Measurements from ENCODE around the gene DERA. TPM values are rescaled to one million over a fixed set of nuclear protein-coding genes. Genes with fewer than 3 reads are reported as not detected.

Gene DERA
- total and polyA plus RNA-seq, 2 of the 13 experiments (the other 11 are each of a cell fraction or from before 2014, with no cell fraction given): 24.0 to 51.3 TPM

DNA sequence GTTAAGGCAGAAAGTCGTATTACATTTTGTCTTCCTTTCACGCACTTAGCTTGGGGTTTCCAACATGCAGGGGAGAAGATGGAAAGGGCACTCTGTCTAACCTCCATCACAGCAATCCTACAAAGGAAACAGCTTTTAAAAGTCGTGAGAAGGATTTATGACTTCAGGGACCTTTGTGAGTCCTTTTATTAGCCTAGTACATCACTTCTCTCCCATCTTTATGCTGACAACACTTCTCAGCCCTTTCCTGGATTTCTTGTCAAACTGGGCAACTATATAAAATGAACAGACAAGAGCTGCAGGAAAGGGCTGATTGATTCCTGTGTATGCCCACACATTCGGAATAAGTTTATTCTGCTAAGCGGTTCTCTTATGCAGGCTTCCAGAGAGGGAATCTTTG lies 159.0 kb downstream of the DERA start:
- 17% methylated on average over 5 of the region's 5 CpGs for WGBS (ENCODE audit: low lambda C conversion rate)
- no peaks in the 10 kb centered on the region for H3K4me1 ChIP-seq (ENCODE audit: insufficient read depth, low read length)
- H3K4me2 ChIP-seq (ENCODE audit: low read depth, low read length): no peak overlapping the region
- no peak overlapping the region for H3K27ac ChIP-seq (ENCODE audit: extremely low read length, insufficient read depth, low read length)
- intact Hi-C loops (cut with micrococcal nuclease; ENCODE audit: unreplicated experiment): no loop called here
- in situ Hi-C loops (cut with HindIII; ENCODE audit: extremely low pct_ligation_motif_present, low pct_unique_long_range_greater_than_20kb): no loop called here
- H3K9ac ChIP-seq (ENCODE audit: insufficient read depth, low read depth, low read length): no peak overlapping the region
- H4K20me1 ChIP-seq (ENCODE audit: insufficient read depth, low read length): no peaks in the 10 kb centered on the region
- ATAC-seq (no peak), FAIRE-seq (no peak), DNase-seq (ENCODE audit: low spot score) (no peak)
- no peaks in the 10 kb centered on the region for H3K79me2 ChIP-seq (ENCODE audit: insufficient read depth, low read length)
- no peaks in the 10 kb centered on the region for H3K36me3 ChIP-seq (replicated peaks in 1 of 2; ENCODE audit: control insufficient read depth in 1 of 2, insufficient read depth in 2 of 2, low read length in 2 of 2)
- H3K27me3 ChIP-seq (ENCODE audit: control insufficient read depth in 1 of 2, insufficient read depth in 2 of 2, low read length in 2 of 2): no peaks in the 10 kb centered on the region
- CTCF ChIA-PET (ENCODE audit: low intra/inter-chr PET ratio, low total read pairs): no interaction called here
- no peak overlapping the region for H2AFZ ChIP-seq (ENCODE audit: low read length)
- TF ChIP-seq ZBTB3 (CRISPR knock-in tag; IDR thresholded peaks at IDR 0.05; ENCODE audit: borderline replicate concordance, low read depth) (no peak), ZNF503 (CRISPR knock-in tag; IDR thresholded peaks at IDR 0.05) (no peak), ZNF317 (CRISPR knock-in tag; IDR thresholded peaks at IDR 0.05) (no peak), ZNF367 (CRISPR knock-in tag; IDR thresholded peaks at IDR 0.05; ENCODE audit: borderline replicate concordance) (no peak), ZNF546 (CRISPR knock-in tag; conservative IDR thresholded peaks at IDR 0.05) (no peak), ZNF724P (CRISPR knock-in tag; IDR thresholded peaks at IDR 0.05; ENCODE audit: borderline replicate concordance) (no peak), ATF3 (CRISPR knock-in tag; IDR thresholded peaks at IDR 0.05) (no peak), ZNF136 (CRISPR knock-in tag; IDR thresholded peaks at IDR 0.05; ENCODE audit: low read depth) (no peak), CBX2 (IDR thresholded peaks at IDR 0.05; ENCODE audit: low read depth, low read length) (no peak), CBX2 (CRISPR knock-in tag; IDR thresholded peaks at IDR 0.05; ENCODE audit: low read depth) (no peak)
- TF ChIP-seq, protein P1, sequence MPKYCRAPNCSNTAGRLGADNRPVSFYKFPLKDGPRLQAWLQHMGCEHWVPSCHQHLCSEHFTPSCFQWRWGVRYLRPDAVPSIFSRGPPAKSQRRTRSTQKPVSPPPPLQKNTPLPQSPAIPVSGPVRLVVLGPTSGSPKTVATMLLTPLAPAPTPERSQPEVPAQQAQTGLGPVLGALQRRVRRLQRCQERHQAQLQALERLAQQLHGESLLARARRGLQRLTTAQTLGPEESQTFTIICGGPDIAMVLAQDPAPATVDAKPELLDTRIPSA (CRISPR knock-in tag; IDR thresholded peaks at IDR 0.05; ENCODE audit: borderline replicate concordance): no peak
- BruUV-seq (replicated peaks): no TSS peak
- POLR2A ChIA-PET: no interaction called here
- no peak overlapping the region for H3K4me3 ChIP-seq (replicated peaks in 1 of 3; ENCODE audit: insufficient read depth in 1 of 3, low read depth in 2 of 3, low read length in 3 of 3)
- H3K9me3 ChIP-seq (ENCODE audit: low read length): no peaks in the 10 kb centered on the region

Measured in HepG2 (cell line).